GM12874 (cell line): Measurements from ENCODE around the gene NPAS3.

Experiments used
- TF ChIP-seq, protein P1 (sequence below): IDR thresholded peaks from 2 replicates; pipeline ENCODE4 v1.5.1; 2011; ENCODE audit warnings: low read depth, mild to moderate bottlenecking, control low read depth, low read length, moderate library complexity; ENCODE audit not compliant: insufficient read depth

Gene NPAS3

DNA sequence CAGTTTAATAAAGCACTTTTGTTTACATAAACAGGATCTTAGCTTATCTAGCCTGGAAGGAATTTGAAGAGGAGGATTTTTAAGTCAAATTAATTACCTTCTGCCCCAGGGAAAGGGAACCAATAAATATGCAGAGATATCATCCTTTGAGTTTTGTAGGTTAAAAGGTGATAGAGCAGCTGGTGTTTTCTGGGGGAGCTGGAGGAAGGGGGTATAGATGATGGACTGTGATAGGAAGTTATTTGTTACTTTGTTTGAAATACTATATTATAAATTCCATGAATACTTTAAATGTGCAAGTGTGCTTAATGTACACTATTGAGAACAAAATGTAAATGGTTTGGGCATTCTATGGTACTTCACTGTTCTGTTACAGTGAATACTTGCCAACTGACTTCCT lies 55.2 kb downstream of the NPAS3 start:
- TF ChIP-seq, protein P1, sequence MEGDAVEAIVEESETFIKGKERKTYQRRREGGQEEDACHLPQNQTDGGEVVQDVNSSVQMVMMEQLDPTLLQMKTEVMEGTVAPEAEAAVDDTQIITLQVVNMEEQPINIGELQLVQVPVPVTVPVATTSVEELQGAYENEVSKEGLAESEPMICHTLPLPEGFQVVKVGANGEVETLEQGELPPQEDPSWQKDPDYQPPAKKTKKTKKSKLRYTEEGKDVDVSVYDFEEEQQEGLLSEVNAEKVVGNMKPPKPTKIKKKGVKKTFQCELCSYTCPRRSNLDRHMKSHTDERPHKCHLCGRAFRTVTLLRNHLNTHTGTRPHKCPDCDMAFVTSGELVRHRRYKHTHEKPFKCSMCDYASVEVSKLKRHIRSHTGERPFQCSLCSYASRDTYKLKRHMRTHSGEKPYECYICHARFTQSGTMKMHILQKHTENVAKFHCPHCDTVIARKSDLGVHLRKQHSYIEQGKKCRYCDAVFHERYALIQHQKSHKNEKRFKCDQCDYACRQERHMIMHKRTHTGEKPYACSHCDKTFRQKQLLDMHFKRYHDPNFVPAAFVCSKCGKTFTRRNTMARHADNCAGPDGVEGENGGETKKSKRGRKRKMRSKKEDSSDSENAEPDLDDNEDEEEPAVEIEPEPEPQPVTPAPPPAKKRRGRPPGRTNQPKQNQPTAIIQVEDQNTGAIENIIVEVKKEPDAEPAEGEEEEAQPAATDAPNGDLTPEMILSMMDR: no peak

DNA sequence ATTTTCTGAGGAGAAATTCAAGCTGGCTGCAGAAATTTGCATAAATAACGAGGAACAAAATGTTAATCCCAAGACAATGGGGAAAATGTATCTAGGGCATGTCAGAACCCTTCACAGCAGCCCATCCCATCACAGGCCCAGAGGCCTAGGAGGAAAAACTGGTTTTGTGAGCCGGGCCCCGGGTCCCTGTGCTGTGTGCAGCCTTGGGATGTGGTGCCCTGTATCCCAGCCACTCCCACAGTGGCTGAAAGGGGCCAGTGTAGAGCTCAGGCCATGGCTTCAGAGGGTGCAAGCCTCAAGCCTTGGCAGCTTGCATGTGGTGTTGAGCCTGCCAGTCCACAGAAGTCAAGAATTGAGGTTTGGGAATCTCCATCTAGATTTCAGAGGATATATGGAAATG lies 57.7 kb downstream of the NPAS3 start:
- TF ChIP-seq, protein P1: no peak

DNA sequence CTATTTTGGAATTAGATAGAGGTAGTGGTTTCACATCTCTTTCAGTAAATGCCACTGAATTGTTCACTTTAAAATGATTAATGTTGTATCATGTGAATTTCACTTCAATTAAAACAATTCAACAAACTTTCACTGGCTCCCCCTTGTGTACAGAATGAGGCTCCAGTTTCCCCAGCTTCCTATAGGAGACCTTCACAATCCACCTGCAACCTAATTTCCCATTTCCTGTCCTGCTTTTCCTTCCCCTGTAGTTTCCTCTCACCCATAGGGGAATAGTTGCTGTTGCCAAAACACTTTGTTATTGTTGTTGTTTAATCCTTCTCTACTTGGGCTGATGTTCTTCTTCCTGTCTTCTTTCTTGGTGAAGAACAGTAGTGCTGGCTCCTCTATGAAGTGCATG lies 59.8 kb downstream of the NPAS3 start:
- TF ChIP-seq, protein P1: no peak

DNA sequence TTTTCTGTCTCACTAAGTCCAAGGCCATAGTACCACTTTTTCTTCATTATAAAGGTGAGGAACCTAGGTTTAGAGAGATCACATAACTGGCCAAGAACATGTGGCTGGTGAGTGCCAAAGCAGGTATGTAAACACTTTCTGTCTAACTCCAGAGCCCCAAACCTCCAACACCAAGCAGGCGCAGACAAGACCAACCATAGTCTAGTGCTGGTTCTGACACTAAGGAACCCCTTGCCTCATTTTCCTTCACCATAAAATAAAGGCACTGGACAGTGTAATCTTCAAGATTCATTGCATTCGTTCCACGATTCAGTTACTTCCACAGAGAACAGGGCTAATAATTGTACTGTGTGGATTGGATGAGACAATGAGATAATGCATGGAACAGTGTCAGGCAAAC lies 71.0 kb downstream of the NPAS3 start:
- TF ChIP-seq, protein P1: no peak

DNA sequence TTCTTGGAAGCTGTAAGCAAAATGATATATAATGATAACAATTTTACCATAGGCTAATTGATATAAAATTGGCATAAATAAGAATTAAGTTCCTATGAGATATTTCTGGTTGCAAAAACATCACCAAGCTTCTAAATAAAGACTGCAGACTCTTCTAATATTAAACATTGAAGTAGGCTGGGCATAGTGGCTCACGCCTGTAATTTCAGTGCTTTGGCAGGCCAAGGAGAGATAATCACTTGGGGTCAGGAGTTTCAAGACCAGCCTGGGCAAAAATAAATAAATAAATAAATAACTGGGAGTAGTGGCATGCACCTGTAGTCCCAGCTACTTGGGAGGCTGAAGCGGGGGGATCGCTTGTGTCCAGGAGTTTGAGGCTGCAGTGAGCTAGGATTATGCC lies 71.8 kb downstream of the NPAS3 start:
- TF ChIP-seq, protein P1: no peak

DNA sequence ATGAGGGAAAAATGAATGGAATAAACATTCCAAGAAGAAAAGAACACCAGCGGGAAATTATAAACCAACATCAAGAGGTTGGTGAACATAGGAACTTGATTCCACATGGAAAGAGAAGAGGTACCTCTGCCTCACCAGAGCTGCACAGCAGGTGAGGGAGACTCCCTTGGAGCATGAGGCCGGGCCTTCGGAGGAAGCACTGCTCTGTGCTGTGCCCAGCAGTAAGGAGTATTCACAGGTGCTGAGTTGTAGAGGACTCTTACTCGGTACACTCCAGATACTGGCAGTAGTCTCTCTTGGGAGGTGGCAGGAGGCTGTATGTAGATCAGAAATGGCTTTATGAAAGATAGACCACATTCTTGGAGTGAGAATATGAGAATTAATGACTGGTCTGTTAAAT lies 76.0 kb downstream of the NPAS3 start:
- TF ChIP-seq, protein P1: no peak

DNA sequence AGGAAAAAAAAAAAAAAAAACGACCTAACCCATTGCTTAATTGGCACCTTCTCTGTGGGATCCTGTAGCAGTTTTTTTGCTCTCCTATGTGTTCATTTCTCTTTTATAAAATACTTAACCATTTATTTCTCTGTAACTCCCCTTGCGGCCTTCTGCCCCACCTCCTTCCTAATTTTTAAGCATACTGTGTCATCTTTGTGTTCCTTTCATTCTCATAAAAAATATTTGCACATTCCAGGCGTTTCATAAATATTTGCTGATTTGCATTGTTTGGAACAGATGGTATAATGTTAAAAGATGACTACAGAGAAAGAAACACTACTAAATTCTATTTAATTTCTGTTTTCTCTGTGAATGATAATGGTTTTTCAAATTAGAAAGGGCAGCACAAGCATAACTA lies 77.9 kb downstream of the NPAS3 start:
- TF ChIP-seq, protein P1: no peak

DNA sequence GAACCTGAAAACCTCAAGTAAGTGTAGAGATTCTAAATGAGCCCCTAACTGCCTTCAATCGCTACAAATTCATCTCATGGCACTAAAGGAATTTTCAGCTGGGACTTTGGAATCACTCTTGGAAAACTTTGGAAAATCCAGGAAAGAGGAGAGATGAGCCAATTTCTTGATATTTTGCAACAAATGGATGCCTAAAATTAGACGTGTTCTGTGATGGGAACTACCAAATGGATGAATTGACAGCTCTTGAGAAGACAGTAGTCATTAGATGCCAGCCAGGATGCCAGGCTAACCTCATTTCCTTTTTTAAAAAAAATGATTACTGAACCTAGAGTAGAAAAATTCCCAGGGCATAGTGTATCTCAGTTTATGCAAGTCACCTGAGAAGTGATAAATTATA lies 78.3 kb downstream of the NPAS3 start:
- TF ChIP-seq, protein P1: no peak
